Hepatocyte (in vitro differentiated cells): ENCODE results near the gene C9orf43. TPM values are rescaled to one million over a fixed set of nuclear protein-coding genes. Genes with fewer than 3 reads are reported as not detected.

Experiments used
- DNase-seq: peaks from one replicate; pipeline ENCODE4 v3.0.0-alpha.2; 2016; ENCODE audit warnings: low spot score
- H2AFZ ChIP-seq: fragments of 200-600 bp; sonication (generic); 2 replicates; pipeline ENCODE4 v1.6.0; 2016; ENCODE audit warnings: antibody characterized with exemption, mild to moderate bottlenecking
- H3K27ac ChIP-seq: fragments of 200-600 bp; sonication (generic); 2 replicates; pipeline ENCODE4 v1.5.1; 2016; ENCODE audit warnings: mild to moderate bottlenecking
- H3K27me3 ChIP-seq: fragments of 200-600 bp; sonication (generic); 2 replicates; pipeline ENCODE4 v1.6.1; 2016
- H3K36me3 ChIP-seq: fragments of 200-600 bp; sonication (generic); replicated peaks from 2 replicates; pipeline ENCODE4 v1.5.1; 2016; ENCODE audit warnings: low read depth; ENCODE audit not compliant: insufficient read depth
- H3K4me1 ChIP-seq: fragments of 200-600 bp; sonication (generic); 2 replicates; pipeline ENCODE4 v1.5.1; 2016; ENCODE audit warnings: mild to moderate bottlenecking, moderate library complexity; ENCODE audit not compliant: insufficient read depth
- H3K4me2 ChIP-seq: fragments of 200-600 bp; sonication (generic); 2 replicates; pipeline ENCODE4 v1.6.0; 2016
- H3K4me3 ChIP-seq: fragments of 200-600 bp; sonication (generic); 2 replicates; pipeline ENCODE4 v1.5.1; 2016; ENCODE audit warnings: mild to moderate bottlenecking
- H3K79me2 ChIP-seq: fragments of 200-600 bp; sonication (generic); 2 replicates; pipeline ENCODE4 v1.6.0; 2017; ENCODE audit warnings: mild to moderate bottlenecking
- H3K9me2 ChIP-seq: fragments of 200-600 bp; sonication (generic); replicated peaks from 2 replicates; pipeline ENCODE4 v1.6.0; 2017; ENCODE audit warnings: mild to moderate bottlenecking; ENCODE audit not compliant: insufficient read depth
- H3K9me3 ChIP-seq: fragments of 200-600 bp; sonication (generic); 2 replicates; pipeline ENCODE4 v1.5.1; 2016; ENCODE audit warnings: low read depth, mild to moderate bottlenecking
- H4K20me1 ChIP-seq: fragments of 200-600 bp; sonication (generic); 2 replicates; pipeline ENCODE4 v1.6.0; 2016; ENCODE audit warnings: mild to moderate bottlenecking; ENCODE audit not compliant: insufficient read depth, poor library complexity, severe bottlenecking
- CTCF ChIP-seq: fragments of 200-600 bp; sonication (generic); IDR thresholded peaks from 2 replicates; pipeline ENCODE4 v1.5.1; 2016; ENCODE audit warnings: antibody characterized with exemption, mild to moderate bottlenecking; ENCODE audit not compliant: poor library complexity
- EZH2 ChIP-seq: fragments of 200-600 bp; sonication (generic); IDR thresholded peaks from 2 replicates; pipeline ENCODE4 v1.6.1; 2016; ENCODE audit warnings: antibody characterized with exemption, mild to moderate bottlenecking, borderline replicate concordance
- EZH2phosphoT487 ChIP-seq: fragments of 200-600 bp; sonication (generic); IDR thresholded peaks from one replicate; pipeline ENCODE4 v1.6.1; 2018; ENCODE audit warnings: antibody characterized with exemption, mild to moderate bottlenecking, low read depth, moderate library complexity; ENCODE audit not compliant: unreplicated experiment, severe bottlenecking
- WGBS: methylation state at CpG from one replicate; pipeline ENCODE4 v1.1.6; 2016; ENCODE audit warnings: low lambda C conversion rate; ENCODE audit errors: missing lambda C conversion rate; 5-methylcytosine and 5-hydroxymethylcytosine counted together
- polyA plus RNA-seq: library from polyadenylated mRNA; unstranded; fragments of >200 nt; fragmentation: Nextera tagmentation; extraction: Ambion mirVana; gene quantifications from 2 replicates; pipeline ENCODE4 v1.2.1, GENCODE V29; 2016
- total RNA-seq: library from RNA; depleted of rRNA; stranded (reverse); fragments of >200 nt; gene quantifications from 2 replicates; pipeline ENCODE4 v1.2.3, GENCODE V29; 2014

Gene C9orf43
- total and polyA plus RNA-seq, 2 experiments from 2014 or later = 0.53 to 0.69 TPM

- no peak for TF ChIP-seq EZH2
- TF ChIP-seq EZH2phosphoT487 = no peak
- no peak for TF ChIP-seq CTCF
- Histone ChIP-seq H3K4me1 (peaks cover under 1% of the 10 kb centered on the region), H3K27ac (no peak overlapping the region), H3K27me3 (no peaks in the 10 kb centered on the region), H3K36me3 (no peaks in the 10 kb centered on the region), H3K9me2 (no peaks in the 10 kb centered on the region), H3K4me3 (no peak overlapping the region), H2AFZ (no peak overlapping the region), H3K4me2 (no peak overlapping the region), H3K9me3 (no peaks in the 10 kb centered on the region), H3K79me2 (no peaks in the 10 kb centered on the region), H4K20me1 (no peaks in the 10 kb centered on the region)
- peak; percentile 37 for DNase-seq
- WGBS = 86% methylated on average over 7 of the region's 7 CpGs
These were observed 68.7 kb downstream of the C9orf43 start for GRCh38 chr9:113479174-113479621.

Other genes with a start within 250 kb of the C9orf43 start
- gene FKBP15, start 189.5 kb upstream of the C9orf43 start, total RNA-seq = 13.7 and 17.7 TPM in 2 replicates
- gene FKBP15, start 189.5 kb upstream of the C9orf43 start, polyA plus RNA-seq = 7.7 and 14.5 TPM in 2 replicates
- gene SLC31A1, start 189.2 kb upstream of the C9orf43 start, total RNA-seq = 43.3 TPM in 2 replicates
- gene SLC31A1, start 189.2 kb upstream of the C9orf43 start, polyA plus RNA-seq = 24.5 and 29.7 TPM in 2 replicates
- gene CDC26, start 135.2 kb upstream of the C9orf43 start, total RNA-seq = 39.8 and 45.9 TPM in 2 replicates
- gene CDC26, start 135.2 kb upstream of the C9orf43 start, polyA plus RNA-seq = 62.5 and 77.2 TPM in 2 replicates
- 23.4 and 27.3 TPM in 2 replicates for gene PRPF4, start 135.1 kb upstream of the C9orf43 start, total RNA-seq
- gene PRPF4, start 135.1 kb upstream of the C9orf43 start, polyA plus RNA-seq = 24.1 and 28.8 TPM in 2 replicates
- gene RNF183, start 107.4 kb upstream of the C9orf43 start, total RNA-seq = 0.43 and 3.9 TPM in 2 replicates
- 0.21 and 0.85 TPM in 2 replicates for gene RNF183, start 107.4 kb upstream of the C9orf43 start, polyA plus RNA-seq
- gene WDR31, start 70.5 kb upstream of the C9orf43 start, total RNA-seq = 1.4 and 3.7 TPM in 2 replicates
- 0.86 and 1.3 TPM in 2 replicates for gene WDR31, start 70.5 kb upstream of the C9orf43 start, polyA plus RNA-seq
- 4.8 and 6.1 TPM in 2 replicates for gene BSPRY, start 61.2 kb upstream of the C9orf43 start, total RNA-seq
- gene BSPRY, start 61.2 kb upstream of the C9orf43 start, polyA plus RNA-seq = 12.0 TPM in 2 replicates
- gene HDHD3, start 33.8 kb upstream of the C9orf43 start, total RNA-seq = 96.8 and 98.7 TPM in 2 replicates
- 94.9 and 110 TPM in 2 replicates for gene HDHD3, start 33.8 kb upstream of the C9orf43 start, polyA plus RNA-seq
- gene ALAD, start 9.5 kb upstream of the C9orf43 start, total RNA-seq = 27.1 and 27.8 TPM in 2 replicates
- gene ALAD, start 9.5 kb upstream of the C9orf43 start, polyA plus RNA-seq = 31.5 and 43.8 TPM in 2 replicates
- gene POLE3, start 72 bp upstream of the C9orf43 start, total RNA-seq = 32.5 and 35.3 TPM in 2 replicates
- gene POLE3, start 72 bp upstream of the C9orf43 start, polyA plus RNA-seq = 35.1 and 36.8 TPM in 2 replicates
- gene RGS3, start 53.0 kb downstream of the C9orf43 start, total RNA-seq = 47.0 and 48.0 TPM in 2 replicates
- gene RGS3, start 53.0 kb downstream of the C9orf43 start, polyA plus RNA-seq = 62.7 and 78.2 TPM in 2 replicates